H1 (cell line): ENCODE results near the gene CPLANE2. TPM values are rescaled to one million over a fixed set of nuclear protein-coding genes. Genes with fewer than 3 reads are reported as not detected.

ENCODE experiments used
- CTCF ChIA-PET: fragments of 300-600 bp; sonication (Branson Sonifier 250); formaldehyde crosslinking; loops from one replicate; lab custom pipeline; 2021; ENCODE audit not compliant: partially characterized antibody; lab: Charles Lee
- POLR2A ChIA-PET: fragments of 300-600 bp; sonication (Branson Sonifier 250); formaldehyde crosslinking; loops from one replicate; lab custom pipeline; 2021; ENCODE audit warnings: inconsistent platforms; ENCODE audit not compliant: partially characterized antibody; lab: Charles Lee
- DNase-seq, 2 experiments: peaks; one replicate each; pipeline versions ENCODE4 v3.0.0 to v3.0.0-alpha.2; 2010 to 2022; ENCODE audit warnings: low spot score in 2 of 2, low read depth in 1 of 2, mixed read lengths in 1 of 2
- FAIRE-seq: peaks from 2 replicates; lab custom pipeline; 2011; peaks lifted over from hg19 to GRCh38; lab: Jason Lieb, UNC
- H2AFZ ChIP-seq: 2 replicates; pipeline ENCODE4 v1.8.1; 2012; ENCODE audit warnings: low read length, inconsistent platforms
- H2AK5ac ChIP-seq: 2 replicates; pipeline ENCODE4 v1.6.1; 2013; ENCODE audit warnings: low read depth, low read length
- H2BK120ac ChIP-seq: replicated peaks from 2 replicates; pipeline ENCODE3; 2013; ENCODE audit warnings: low read depth, low read length, inconsistent platforms
- H2BK12ac ChIP-seq: 2 replicates; pipeline ENCODE4 v1.6.1; 2013; ENCODE audit warnings: low read depth, low read length
- H2BK15ac ChIP-seq: 2 replicates; pipeline ENCODE4 v1.6.1; 2013; ENCODE audit warnings: low read length
- H2BK20ac ChIP-seq: 2 replicates; pipeline ENCODE4 v1.6.1; 2013; ENCODE audit warnings: low read length
- H2BK5ac ChIP-seq: 2 replicates; pipeline ENCODE4 v1.6.1; 2013; ENCODE audit warnings: low read depth, low read length
- H3K14ac ChIP-seq: 2 replicates; pipeline ENCODE4 v1.6.1; 2013; ENCODE audit warnings: inconsistent platforms; ENCODE audit not compliant: insufficient read length
- H3K18ac ChIP-seq: 2 replicates; pipeline ENCODE4 v1.6.1; 2013; ENCODE audit warnings: low read length; ENCODE audit errors: extremely low read depth
- H3K23ac ChIP-seq: 2 replicates; pipeline ENCODE4 v1.6.1; 2013; ENCODE audit warnings: inconsistent platforms; ENCODE audit not compliant: insufficient read length
- H3K23me2 ChIP-seq: 2 replicates; pipeline ENCODE4 v1.6.1; 2013; ENCODE audit warnings: low read depth, low read length
- H3K27ac ChIP-seq: 2 replicates; pipeline ENCODE4 v1.6.1; 2011; ENCODE audit warnings: low read depth, low read length, inconsistent platforms
- H3K27me3 ChIP-seq, 4 experiments: replicated peaks in 1 of 4; 1 replicate in 1 of 4; 2 replicates in 3 of 4; pipeline versions ENCODE4 v1.6.1 to v1.8.1; 2011 to 2013; ENCODE audit warnings: low read length in 3 of 4, mild to moderate bottlenecking in 3 of 4, inconsistent platforms in 2 of 4, mixed read lengths in 2 of 4, moderate library complexity in 1 of 4; ENCODE audit not compliant: control insufficient read depth in 3 of 4, insufficient read depth in 3 of 4; ENCODE audit errors: extremely low read depth in 1 of 4
- H3K36me3 ChIP-seq, 4 experiments: 2 replicates each; pipeline versions ENCODE4 v1.6.1 to v1.8.1; 2011 to 2013; ENCODE audit warnings: mild to moderate bottlenecking in 4 of 4, low read length in 3 of 4, moderate library complexity in 2 of 4, control low read depth in 1 of 4, inconsistent platforms in 1 of 4; ENCODE audit not compliant: insufficient read depth in 4 of 4, control insufficient read depth in 2 of 4
- H3K4ac ChIP-seq: replicated peaks from 2 replicates; pipeline ENCODE3; 2013; ENCODE audit warnings: low read length, low read depth, mixed read lengths, inconsistent platforms; ENCODE audit not compliant: insufficient read length
- H3K4me1 ChIP-seq, 4 experiments: replicated peaks in 1 of 4; 1 replicate in 1 of 4; 2 replicates in 3 of 4; pipeline versions ENCODE4 v1.6.1 to v1.8.1; 2011 to 2013; ENCODE audit warnings: low read length in 3 of 4, inconsistent platforms in 2 of 4, mixed read lengths in 1 of 4; ENCODE audit not compliant: insufficient read depth in 4 of 4, control insufficient read depth in 3 of 4
- H3K4me2 ChIP-seq, 2 experiments: 2 replicates each; pipeline versions ENCODE4 v1.6.1 to v1.8.1; 2011 to 2013; ENCODE audit warnings: low read depth in 2 of 2, low read length in 2 of 2, control low read depth in 1 of 2, inconsistent platforms in 1 of 2, mild to moderate bottlenecking in 1 of 2; ENCODE audit not compliant: insufficient read depth in 1 of 2
- H3K4me3 ChIP-seq, 4 experiments: fragments of 200-600, 300-600 bp in 1 of 4; sonication (generic), shearing (Covaris generic), sonication (Bioruptor Twin) in 1 of 4; 2 replicates each; pipeline versions ENCODE4 v1.5.1 to v1.8.1; 2011 to 2016; ENCODE audit warnings: low read length in 4 of 4, low read depth in 3 of 4, control low read depth in 2 of 4, inconsistent platforms in 2 of 4, mild to moderate bottlenecking in 2 of 4, mixed read lengths in 1 of 4, moderate library complexity in 1 of 4; ENCODE audit not compliant: insufficient read depth in 2 of 4; ENCODE audit errors: extremely low read depth in 1 of 4
- H3K56ac ChIP-seq: replicated peaks from 2 replicates; pipeline ENCODE3; 2013; ENCODE audit warnings: low read depth, mild to moderate bottlenecking, mixed read lengths, low read length, inconsistent platforms; ENCODE audit not compliant: insufficient read length
- H3K79me1 ChIP-seq: 2 replicates; pipeline ENCODE4 v1.6.1; 2013; ENCODE audit warnings: low read depth, low read length, control low read depth
- H3K79me2 ChIP-seq, 2 experiments: 2 replicates each; pipeline versions ENCODE4 v1.6.1 to v1.8.1; 2012 to 2013; ENCODE audit warnings: low read length in 2 of 2, mild to moderate bottlenecking in 2 of 2, inconsistent platforms in 1 of 2; ENCODE audit not compliant: insufficient read depth in 2 of 2, control insufficient read depth in 1 of 2
- H3K9ac ChIP-seq, 4 experiments: replicated peaks in 1 of 4; 1 replicate in 1 of 4; 2 replicates in 3 of 4; pipeline versions ENCODE4 v1.6.1 to v1.8.1; 2011 to 2013; ENCODE audit warnings: low read depth in 3 of 4, low read length in 3 of 4, control low read depth in 2 of 4, mild to moderate bottlenecking in 2 of 4, moderate library complexity in 2 of 4, inconsistent platforms in 1 of 4; ENCODE audit errors: extremely low read depth in 1 of 4
- H3K9me3 ChIP-seq, 2 experiments: 2 replicates each; pipeline versions ENCODE4 v1.6.1 to v1.8.1; 2012 to 2013; ENCODE audit warnings: mild to moderate bottlenecking in 2 of 2, moderate library complexity in 2 of 2, control low read depth in 1 of 2, inconsistent platforms in 1 of 2, low read depth in 1 of 2, low read length in 1 of 2, mixed read lengths in 1 of 2; ENCODE audit not compliant: insufficient read depth in 2 of 2
- H4K20me1 ChIP-seq, 2 experiments: replicated peaks in 1 of 2; 2 replicates each; pipeline versions ENCODE3 to v1.8.1; 2011 to 2013; ENCODE audit warnings: inconsistent platforms in 2 of 2, low read length in 2 of 2, mild to moderate bottlenecking in 1 of 2; ENCODE audit not compliant: insufficient read depth in 2 of 2, control insufficient read depth in 1 of 2
- H4K5ac ChIP-seq: 2 replicates; pipeline ENCODE4 v1.6.1; 2013; ENCODE audit warnings: low read length, low read depth, mixed read lengths, inconsistent platforms; ENCODE audit not compliant: insufficient read length
- H4K8ac ChIP-seq: 2 replicates; pipeline ENCODE4 v1.8.0; 2013; ENCODE audit warnings: mild to moderate bottlenecking, moderate library complexity, low read length, inconsistent platforms; ENCODE audit not compliant: insufficient read depth; ENCODE audit errors: extremely low read depth
- H4K91ac ChIP-seq: replicated peaks from 2 replicates; pipeline ENCODE3; 2013; ENCODE audit warnings: low read length, mixed read lengths, inconsistent platforms; ENCODE audit not compliant: insufficient read length
- CBX8 ChIP-seq: fragments of 300-800, 300-1000 bp; sonication (generic); IDR thresholded peaks from 2 replicates; pipeline ENCODE4 v1.7.1; 2016; ENCODE audit warnings: low read depth, low read length, borderline replicate concordance
- E2F6 ChIP-seq: IDR thresholded peaks from 2 replicates; pipeline ENCODE4 v1.6.1; 2012; ENCODE audit warnings: inconsistent platforms
- JUN ChIP-seq: IDR thresholded peaks from 2 replicates; pipeline ENCODE4 v1.6.1; 2011; ENCODE audit warnings: low read depth, mild to moderate bottlenecking, improper control_type of control experiment, low read length
- KDM5A ChIP-seq: fragments of 200-600 bp; IDR thresholded peaks from 2 replicates; pipeline ENCODE4 v1.7.1; 2012; ENCODE audit warnings: mild to moderate bottlenecking, low read length, inconsistent platforms, mixed read lengths
- NRF1 ChIP-seq: IDR thresholded peaks from 2 replicates; pipeline ENCODE4 v1.6.1; 2011; ENCODE audit warnings: mild to moderate bottlenecking, low read depth, low read length, improper control_type of control experiment
- SUZ12 ChIP-seq: fragments of 200-600 bp; sonication (generic); IDR thresholded peaks from 2 replicates; pipeline ENCODE4 v1.6.1; 2012; ENCODE audit warnings: mild to moderate bottlenecking, inconsistent platforms, low read length, moderate library complexity, mixed read lengths
- WGBS, 2 experiments: shearing (Covaris generic) in 1 of 2; methylation state at CpG; one replicate each; pipeline versions ENCODE4 v1.1.6 to v1.1.7; 2013 to 2015; ENCODE audit warnings: low lambda C conversion rate in 2 of 2, mixed read lengths in 2 of 2, inconsistent platforms in 1 of 2, low coverage in 1 of 2, missing lambda C conversion rate in 1 of 2; ENCODE audit not compliant: insufficient replicate concordance in 2 of 2, insufficient coverage in 1 of 2, insufficient read length in 1 of 2; ENCODE audit errors: extremely low coverage in 1 of 2, missing lambda C conversion rate in 1 of 2; 5-methylcytosine and 5-hydroxymethylcytosine counted together
- polyA plus RNA-seq, 7 experiments: library from polyadenylated mRNA; depleted of rRNA in 3 of 7; stranded (reverse) in 5 of 7; unstranded in 2 of 7; fragments of >200 nt in 5 of 7; fragments of 200-250 nt in 2 of 7; gene quantifications; 1 replicate in 5 of 7; 2 replicates in 1 of 7; 4 replicates in 1 of 7; pipeline versions ENCODE4 v1.2.1 to v1.2.3, GENCODE V29; 2011 to 2013; ENCODE audit warnings: missing spikeins in 2 of 7, mixed read lengths in 2 of 7
- total RNA-seq: library from RNA; stranded (reverse); fragmentation: NEBNext Ultra II Directional; extraction: Animal tissue kit (Norgen Biotek cat#: 25700); gene quantifications from 2 replicates; pipeline ENCODE4 v1.2.1, GENCODE V29; 2021

The CPLANE2 gene
- total and polyA plus RNA-seq, 2 of the 8 experiments (the other 6 are each of a cell fraction or from before 2014, with no cell fraction given), result 2.3 to 2.5 TPM

- no peak overlapping the region for H3K18ac ChIP-seq
- no peaks in the 10 kb centered on the region for H3K36me3 ChIP-seq
- WGBS, 2 experiments, result 77% methylated on average over 5 of the region's 6 CpGs; no CpG with 5 or more reads in 1 of the 2 experiments
- H2BK120ac ChIP-seq, result no peak overlapping the region
- no peaks in the 10 kb centered on the region for H3K9me3 ChIP-seq
- H3K79me2 ChIP-seq, result no peaks in the 10 kb centered on the region
- no peak overlapping the region for H2AFZ ChIP-seq
- H3K23ac ChIP-seq, result no peak overlapping the region
- H3K4me1 ChIP-seq, result no peaks in the 10 kb centered on the region
- no peaks in the 10 kb centered on the region for H4K20me1 ChIP-seq
- H3K14ac ChIP-seq, result no peak overlapping the region
- H2BK15ac ChIP-seq, result no peak overlapping the region; the same call in 1 of the 2 replicates
- H4K91ac ChIP-seq, result no peak overlapping the region
- no peak overlapping the region for H3K56ac ChIP-seq
- H3K4ac ChIP-seq, result no peak overlapping the region
- H3K23me2 ChIP-seq, result no peaks in the 10 kb centered on the region; the same call in 1 of the 2 replicates
- no peak overlapping the region for H2AK5ac ChIP-seq
- no peak overlapping the region for H3K9ac ChIP-seq
- H3K27ac ChIP-seq, result no peak overlapping the region
- H2BK5ac ChIP-seq, result no peak overlapping the region
- DNase-seq (no peak), FAIRE-seq (no peak)
- no peaks in the 10 kb centered on the region; a peak in 1 of 7 replicates for H3K27me3 ChIP-seq
- POLR2A ChIA-PET, result interaction anchor here (1.1 to 2.8 kb wide), 4 partner anchors 10 to 109 kb away, joined by 3 to 10 read pairs (median 5); partner anchors contain the start of gene ARHGEF19
- H3K4me2 ChIP-seq, result no peak overlapping the region
- H4K8ac ChIP-seq, result no peak overlapping the region; the same call in 1 of the 2 replicates
- no peak overlapping the region for H3K4me3 ChIP-seq
- H2BK20ac ChIP-seq, result no peak overlapping the region
- CTCF ChIA-PET, result interaction anchor here (0.9 to 17.1 kb wide), 22 partner anchors 14 to 174 kb away, joined by 3 to 569 read pairs (median 4); partner anchors contain the start of genes CPLANE2, EPHA2 and FAM131C
- H3K79me1 ChIP-seq, result no peaks in the 10 kb centered on the region
- no peak overlapping the region for H4K5ac ChIP-seq
- no peak overlapping the region for H2BK12ac ChIP-seq
- TF ChIP-seq KDM5A (no peak), E2F6 (no peak), NRF1 (no peak), JUN (no peak), CBX8 (no peak), SUZ12 (no peak)
Observed at GRCh38 chr1:16189003-16189402, 48.0 kb downstream of the CPLANE2 start.
